GM10266 (cell line): Measurements from ENCODE around the gene RIN2.
A peak's percentile ranks its signal among the peaks of the same experiment; 100 is the strongest.
"Not testable (repeated sequence)": the region's sequence is repeated elsewhere in the genome, so short reads cannot be mapped to it uniquely, and the experiment has no call there.

Source experiments
- DNase-seq: peaks from one replicate; pipeline ENCODE4 v3.0.0; 2012; ENCODE audit errors: extremely low spot score
- CTCF ChIP-seq: IDR thresholded peaks from 2 replicates; pipeline ENCODE4 v1.5.1; 2012; ENCODE audit warnings: mild to moderate bottlenecking, low read depth; ENCODE audit not compliant: control insufficient read depth, insufficient read depth; ENCODE audit errors: missing control alignments

The RIN2 gene

GRCh38 chr20:19745584-19745983 lies 12.5 kb upstream of the RIN2 start:
- DNase-seq, result no peak
- no peak for TF ChIP-seq CTCF

- no peak for TF ChIP-seq CTCF
- no peak for DNase-seq
These were observed 11.7 kb upstream of the RIN2 start for GRCh38 chr20:19746396-19746795.

GRCh38 chr20:19747903-19748302 lies 10.2 kb upstream of the RIN2 start:
- no peak for TF ChIP-seq CTCF

DNA sequence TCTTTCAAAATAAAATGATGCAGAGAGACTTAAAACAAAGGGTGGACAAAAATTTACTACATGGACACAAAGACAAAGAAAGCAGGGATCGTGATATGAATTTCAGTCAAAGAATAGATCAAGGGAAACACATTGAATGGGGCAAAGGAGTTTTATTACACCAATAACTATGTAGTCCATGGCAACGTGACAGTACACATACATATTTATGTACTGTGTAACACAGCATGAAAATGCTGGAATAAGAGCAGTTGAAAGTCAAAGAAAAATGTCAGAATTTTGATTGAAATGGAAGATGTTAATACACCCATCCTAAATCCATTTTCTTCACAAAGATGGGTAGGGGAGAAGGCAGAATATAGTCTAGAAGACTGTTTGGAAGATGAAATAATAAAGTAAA lies 9.4 kb upstream of the RIN2 start:
- DNase-seq, result no peak
- TF ChIP-seq CTCF, result no peak

More at GRCh38 chr20:19747903-19748302, 10.2 kb upstream of the RIN2 start:
- DNase-seq, result no peak

GRCh38 chr20:19749618-19750071 lies 8.4 kb upstream of the RIN2 start:
- TF ChIP-seq CTCF, result no peak
- no peak for DNase-seq

DNA sequence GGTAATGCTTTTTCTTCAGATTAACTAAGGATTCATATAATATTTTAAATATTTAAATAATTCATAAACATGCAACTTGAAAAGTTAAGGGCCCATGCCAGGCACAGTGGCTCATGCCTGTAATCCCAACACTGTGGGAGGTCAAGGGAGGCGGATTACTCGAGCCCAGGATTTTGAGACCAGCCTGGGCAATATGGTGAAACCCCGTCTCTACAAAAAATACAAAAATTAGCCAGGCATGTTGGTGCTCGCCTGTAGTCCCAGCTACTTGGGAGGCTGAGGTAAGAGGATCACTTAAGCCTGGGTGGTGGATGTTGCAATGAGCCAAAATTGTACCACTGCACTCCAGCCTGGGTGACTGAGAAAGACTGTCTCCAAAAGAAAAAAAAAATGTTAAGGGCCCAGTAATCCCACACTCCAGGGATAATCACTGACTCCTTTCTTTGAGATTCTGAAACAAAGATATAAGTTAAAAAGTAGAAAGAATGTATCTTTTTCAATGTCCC lies 7.9 kb upstream of the RIN2 start:
- no peak for TF ChIP-seq CTCF
- DNase-seq, result no peak

- TF ChIP-seq CTCF, result no peak
- peak; percentile 16 for DNase-seq
These were observed 7.0 kb upstream of the RIN2 start for GRCh38 chr20:19750907-19751636.

- not testable (repeated sequence) for DNase-seq
These were observed 3.9 kb upstream of the RIN2 start for GRCh38 chr20:19754201-19754600.
